Endothelial cell (in vitro differentiated cells): ENCODE data around the gene C19orf12. TPM values are rescaled to one million over a fixed set of nuclear protein-coding genes. Genes with fewer than 3 reads are reported as not detected.

Experiments used
- DNase-seq: peaks from one replicate; pipeline ENCODE4 v3.0.0; 2021; ENCODE audit warnings: low spot score
- H3K27ac Mint-ChIP-seq: one replicate; pipeline ENCODE4 v1.8.0; 2021; ENCODE audit warnings: mixed read lengths, inconsistent platforms; ENCODE audit not compliant: unreplicated experiment
- H3K27me3 Mint-ChIP-seq: one replicate; pipeline ENCODE4 v1.8.0; 2021; ENCODE audit warnings: mild to moderate bottlenecking, moderate library complexity, mixed read lengths, inconsistent platforms; ENCODE audit not compliant: unreplicated experiment
- H3K36me3 Mint-ChIP-seq: one replicate; pipeline ENCODE4 v1.8.0; 2021; ENCODE audit warnings: mild to moderate bottlenecking, low read depth, mixed read lengths, inconsistent platforms; ENCODE audit not compliant: unreplicated experiment
- H3K4me1 Mint-ChIP-seq: one replicate; pipeline ENCODE4 v1.8.0; 2021; ENCODE audit warnings: mild to moderate bottlenecking, mixed read lengths, inconsistent platforms; ENCODE audit not compliant: unreplicated experiment
- H3K4me3 Mint-ChIP-seq: one replicate; pipeline ENCODE4 v1.8.0; 2021; ENCODE audit warnings: mild to moderate bottlenecking, mixed read lengths, inconsistent platforms; ENCODE audit not compliant: unreplicated experiment
- H3K9me3 Mint-ChIP-seq: one replicate; pipeline ENCODE4 v1.8.0; 2021; ENCODE audit warnings: mixed read lengths, inconsistent platforms; ENCODE audit not compliant: unreplicated experiment
- total RNA-seq: library from RNA; stranded (reverse); fragmentation: NEBNext Ultra II Directional; extraction: Animal tissue kit (Norgen Biotek cat#: 25700); gene quantifications from one replicate; pipeline ENCODE4 v1.2.1, GENCODE V29; 2021; ENCODE audit not compliant: unreplicated experiment
- TF ChIP-seq, protein P1 (sequence below): fragments of 200-600 bp; sonication (generic); IDR thresholded peaks from one replicate; pipeline ENCODE4 v1.5.0; 2021; ENCODE audit warnings: antibody characterized with exemption; ENCODE audit not compliant: unreplicated experiment

The C19orf12 gene
- total RNA-seq, 1 donor from 2014 or later = 6.1 TPM

DNA sequence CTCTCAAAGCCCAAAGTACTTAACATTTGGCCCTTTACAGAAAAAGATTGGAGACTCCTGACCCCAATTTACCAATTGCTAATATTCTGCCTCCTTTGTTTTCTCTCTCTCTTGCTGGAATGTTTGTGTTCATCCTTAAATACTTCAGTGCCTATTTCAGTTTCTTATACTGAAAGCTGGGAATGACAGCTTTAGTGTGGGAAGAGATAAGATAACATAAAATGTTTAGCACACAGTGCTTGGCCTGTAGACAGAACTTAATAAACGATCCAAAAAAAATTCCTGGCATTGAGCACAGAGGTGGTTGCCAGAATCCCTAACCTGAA, 52.8 kb downstream of the C19orf12 start:
- peaks cover 16% of the 10 kb centered on the region for H3K4me1 Mint-ChIP-seq
- H3K27me3 Mint-ChIP-seq = peaks cover 18% of the 10 kb centered on the region
- no peak overlapping the region for H3K4me3 Mint-ChIP-seq
- TF ChIP-seq, protein P1, sequence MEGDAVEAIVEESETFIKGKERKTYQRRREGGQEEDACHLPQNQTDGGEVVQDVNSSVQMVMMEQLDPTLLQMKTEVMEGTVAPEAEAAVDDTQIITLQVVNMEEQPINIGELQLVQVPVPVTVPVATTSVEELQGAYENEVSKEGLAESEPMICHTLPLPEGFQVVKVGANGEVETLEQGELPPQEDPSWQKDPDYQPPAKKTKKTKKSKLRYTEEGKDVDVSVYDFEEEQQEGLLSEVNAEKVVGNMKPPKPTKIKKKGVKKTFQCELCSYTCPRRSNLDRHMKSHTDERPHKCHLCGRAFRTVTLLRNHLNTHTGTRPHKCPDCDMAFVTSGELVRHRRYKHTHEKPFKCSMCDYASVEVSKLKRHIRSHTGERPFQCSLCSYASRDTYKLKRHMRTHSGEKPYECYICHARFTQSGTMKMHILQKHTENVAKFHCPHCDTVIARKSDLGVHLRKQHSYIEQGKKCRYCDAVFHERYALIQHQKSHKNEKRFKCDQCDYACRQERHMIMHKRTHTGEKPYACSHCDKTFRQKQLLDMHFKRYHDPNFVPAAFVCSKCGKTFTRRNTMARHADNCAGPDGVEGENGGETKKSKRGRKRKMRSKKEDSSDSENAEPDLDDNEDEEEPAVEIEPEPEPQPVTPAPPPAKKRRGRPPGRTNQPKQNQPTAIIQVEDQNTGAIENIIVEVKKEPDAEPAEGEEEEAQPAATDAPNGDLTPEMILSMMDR = no peak
- no peak overlapping the region for H3K27ac Mint-ChIP-seq
- H3K36me3 Mint-ChIP-seq = no peaks in the 10 kb centered on the region
- H3K9me3 Mint-ChIP-seq = no peaks in the 10 kb centered on the region
- no peak for DNase-seq

DNA sequence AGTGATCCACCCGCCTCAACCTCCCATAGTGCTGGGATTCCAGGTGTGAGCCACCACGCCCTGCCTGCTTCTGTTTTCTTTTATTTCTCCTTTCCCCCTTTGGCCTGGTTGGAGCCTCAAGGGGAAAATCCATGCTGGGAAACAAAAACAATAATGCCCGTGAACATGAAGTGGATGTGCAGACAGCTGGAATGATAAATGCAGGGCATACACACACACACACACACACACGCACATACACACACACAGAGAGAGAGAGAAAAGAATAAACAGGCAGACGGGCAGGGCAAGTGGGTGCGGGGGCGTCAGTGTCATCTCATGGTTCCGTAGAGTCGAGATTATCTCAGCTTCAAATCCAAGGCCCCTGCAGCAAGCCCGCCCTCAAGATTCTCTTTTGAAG, 54.2 kb downstream of the C19orf12 start:
- peaks cover 10% of the 10 kb centered on the region for H3K27me3 Mint-ChIP-seq
- DNase-seq = no peak
- no peaks in the 10 kb centered on the region for H3K36me3 Mint-ChIP-seq
- TF ChIP-seq, protein P1 = no peak
- H3K4me1 Mint-ChIP-seq = peaks cover 8% of the 10 kb centered on the region
- H3K27ac Mint-ChIP-seq = no peak overlapping the region
- H3K9me3 Mint-ChIP-seq = no peaks in the 10 kb centered on the region
- no peak overlapping the region for H3K4me3 Mint-ChIP-seq

DNA sequence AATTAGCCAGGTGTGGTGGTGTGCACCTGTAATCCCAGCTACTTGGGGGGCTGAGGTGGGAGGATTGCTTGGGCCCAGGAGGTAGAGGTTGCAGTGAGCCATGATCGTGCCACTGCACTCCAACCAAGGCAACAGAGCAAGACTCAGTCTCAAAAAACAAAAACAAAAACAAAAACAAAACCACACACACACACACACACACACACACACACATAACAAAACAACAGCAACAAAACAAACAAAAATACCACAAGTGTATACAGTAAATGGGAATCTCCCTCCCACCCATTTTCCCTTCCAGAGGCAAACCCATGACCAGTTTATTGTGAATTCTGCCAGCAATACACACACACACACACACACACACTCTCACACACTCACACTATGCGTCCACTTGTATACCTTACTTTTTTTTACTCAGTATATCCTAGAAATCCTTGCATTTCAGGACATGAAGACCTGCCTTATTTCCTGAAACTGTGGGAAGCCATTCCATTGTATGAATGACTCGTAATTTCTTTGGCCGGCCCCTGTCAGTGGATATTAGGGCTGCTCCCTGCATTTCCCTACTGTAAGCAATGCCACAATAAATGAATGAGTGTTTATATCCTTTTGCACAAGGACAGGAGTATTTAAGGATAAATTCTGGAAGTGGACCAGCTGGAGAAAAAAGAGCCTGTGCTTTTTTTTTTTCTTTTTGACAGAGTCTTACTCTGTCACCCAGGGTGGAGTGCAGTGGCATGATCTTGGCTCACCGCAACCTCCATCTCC, 56.7 kb downstream of the C19orf12 start:
- Mint-ChIP-seq H3K9me3 (no peaks in the 10 kb centered on the region), H3K4me1 (peaks cover 4% of the 10 kb centered on the region), H3K36me3 (no peaks in the 10 kb centered on the region), H3K27me3 (peaks cover 7% of the 10 kb centered on the region), H3K4me3 (no peak overlapping the region), H3K27ac (no peak overlapping the region)
- TF ChIP-seq, protein P1 = no peak
- DNase-seq = no peak

DNA sequence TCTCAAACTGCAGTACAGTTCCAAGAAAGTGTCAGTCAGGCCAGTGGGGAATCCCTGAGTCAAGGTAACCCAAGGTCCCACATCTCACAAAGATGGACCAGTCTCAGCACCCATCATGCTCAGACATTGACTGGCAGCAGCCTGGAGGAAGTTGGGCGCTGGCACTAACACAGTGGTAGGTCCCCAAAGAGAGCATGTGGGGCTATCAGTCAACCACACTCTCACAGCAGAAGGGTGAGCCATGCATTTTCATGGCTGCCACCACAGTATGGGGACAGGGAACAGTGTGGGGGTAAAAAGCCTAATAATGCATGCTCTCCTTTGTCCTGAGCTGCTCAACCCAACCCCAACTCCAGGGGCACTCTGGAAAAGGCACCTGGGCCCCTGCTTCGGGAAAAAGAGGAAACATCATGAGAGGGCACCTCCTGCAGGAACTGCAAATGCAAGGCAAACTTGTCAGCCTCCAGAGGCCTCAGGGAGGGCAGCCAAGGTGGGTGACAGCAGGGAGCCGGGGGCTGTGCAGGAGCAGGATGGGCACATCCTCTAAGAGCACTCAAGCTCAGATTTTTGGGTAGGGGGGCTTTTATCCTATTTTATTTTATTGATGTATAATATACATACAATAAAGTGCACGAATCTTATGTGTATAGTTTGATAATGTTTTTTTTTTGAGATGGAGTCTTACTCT, 59.3 kb downstream of the C19orf12 start:
- TF ChIP-seq, protein P1 = no peak
- no peak for DNase-seq
- H3K27me3 Mint-ChIP-seq = peaks cover 5% of the 10 kb centered on the region
- no peak overlapping the region for H3K27ac Mint-ChIP-seq
- H3K9me3 Mint-ChIP-seq = no peaks in the 10 kb centered on the region
- peaks cover 4% of the 10 kb centered on the region for H3K4me1 Mint-ChIP-seq
- H3K4me3 Mint-ChIP-seq = no peak overlapping the region
- H3K36me3 Mint-ChIP-seq = no peaks in the 10 kb centered on the region

DNA sequence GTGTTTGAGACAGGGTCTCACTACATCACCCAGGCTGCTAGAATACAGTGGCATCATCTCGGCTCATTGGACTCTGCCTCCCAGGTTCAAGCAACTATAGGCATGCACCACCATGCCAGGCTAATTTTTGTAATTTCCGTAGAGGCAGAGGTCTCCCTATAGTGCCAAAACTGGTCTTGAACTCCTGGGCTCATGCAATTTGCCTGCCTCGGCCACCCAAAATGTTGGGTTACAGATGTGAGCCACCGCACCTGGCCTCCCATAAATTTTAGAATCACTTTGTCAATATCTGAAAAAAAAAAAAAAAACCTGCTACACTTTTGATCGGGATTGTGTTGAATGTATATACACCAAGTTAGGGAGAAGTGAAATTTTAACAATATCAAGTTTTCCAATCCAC, 61.7 kb downstream of the C19orf12 start:
- Mint-ChIP-seq H3K36me3 (no peaks in the 10 kb centered on the region), H3K27ac (no peak overlapping the region), H3K27me3 (peaks cover 3% of the 10 kb centered on the region), H3K4me1 (peaks cover 2% of the 10 kb centered on the region), H3K9me3 (no peaks in the 10 kb centered on the region), H3K4me3 (no peak overlapping the region)
- TF ChIP-seq, protein P1 = no peak
- no peak for DNase-seq
